ENCODE measurements around the gene PRKG1.

PRKG1 gene

GRCh38 chr10:52020173-52020572 lies 945.9 kb downstream of the PRKG1 start:
- TF ChIP-seq REST (IDR thresholded peaks at IDR 0.05; ENCODE audit: insufficient replicate concordance, low read depth) (no peak), SPI1 (IDR thresholded peaks at IDR 0.05; ENCODE audit: borderline replicate concordance, low read depth) (no peak), GABPA (IDR thresholded peaks at IDR 0.05; ENCODE audit: low read depth) (no peak), POLR2AphosphoS5 (IDR thresholded peaks at IDR 0.05; ENCODE audit: low read depth) (no peak), CTCF (IDR thresholded peaks at IDR 0.05; ENCODE audit: insufficient read depth, low read length) (no peak)
- no peak for DNase-seq (ENCODE audit: low read depth in 1 of 2, low spot score in 1 of 2)
- Histone ChIP-seq H3K27ac (replicated peaks) (no peak overlapping the region), H3K4me3 (replicated peaks; ENCODE audit: insufficient read depth, low read length) (no peak overlapping the region), H3K27me3 (ENCODE audit: insufficient read depth, poor library complexity, severe bottlenecking) (no peaks in the 10 kb centered on the region)

GRCh38 chr10:52020702-52021101 lies 946.4 kb downstream of the PRKG1 start:
- no peak overlapping the region for H3K27ac ChIP-seq (replicated peaks)
- no peak overlapping the region for H3K4me3 ChIP-seq (replicated peaks; ENCODE audit: insufficient read depth, low read length)
- H3K27me3 ChIP-seq (ENCODE audit: insufficient read depth, poor library complexity, severe bottlenecking) = no peaks in the 10 kb centered on the region
- DNase-seq (ENCODE audit: low read depth in 1 of 2, low spot score in 1 of 2) = no peak
- TF ChIP-seq CTCF (IDR thresholded peaks at IDR 0.05; ENCODE audit: insufficient read depth, low read length) (no peak), REST (IDR thresholded peaks at IDR 0.05; ENCODE audit: insufficient replicate concordance, low read depth) (no peak), POLR2AphosphoS5 (IDR thresholded peaks at IDR 0.05; ENCODE audit: low read depth) (no peak), SPI1 (IDR thresholded peaks at IDR 0.05; ENCODE audit: borderline replicate concordance, low read depth) (no peak), GABPA (IDR thresholded peaks at IDR 0.05; ENCODE audit: low read depth) (no peak)

GRCh38 chr10:52027055-52027705 lies 952.9 kb downstream of the PRKG1 start:
- Histone ChIP-seq H3K4me3 (replicated peaks; ENCODE audit: insufficient read depth, low read length) (no peak overlapping the region), H3K27me3 (ENCODE audit: insufficient read depth, poor library complexity, severe bottlenecking) (no peaks in the 10 kb centered on the region), H3K27ac (replicated peaks) (no peak overlapping the region)
- DNase-seq (ENCODE audit: low read depth in 1 of 2, low spot score in 1 of 2) = no peak
- TF ChIP-seq REST (IDR thresholded peaks at IDR 0.05; ENCODE audit: insufficient replicate concordance, low read depth) (no peak), GABPA (IDR thresholded peaks at IDR 0.05; ENCODE audit: low read depth) (no peak), POLR2AphosphoS5 (IDR thresholded peaks at IDR 0.05; ENCODE audit: low read depth) (no peak), CTCF (IDR thresholded peaks at IDR 0.05; ENCODE audit: insufficient read depth, low read length) (no peak), SPI1 (IDR thresholded peaks at IDR 0.05; ENCODE audit: borderline replicate concordance, low read depth) (no peak)

Measured in HL-60 (cell line).